Heart right ventricle (tissue), 16 donors: Measurements from ENCODE around the gene SIGLEC14. TPM values are rescaled to one million over a fixed set of nuclear protein-coding genes. Genes with fewer than 3 reads are reported as not detected.

Experiments
- ATAC-seq, 8 donors: fragments of 200-7000 bp; cut with Tn5 transposase; one replicate each; pipeline ENCODE4 v1.9.1; 2020; ENCODE audit warnings: mild to moderate bottlenecking in 8 of 8, moderate library complexity in 8 of 8, moderate number of reproducible peaks in 1 of 8
- DNase-seq, 2 donors: peaks; one replicate each; pipeline ENCODE4 v3.0.0-alpha.2; 2020
- H3K27ac ChIP-seq, 10 donors: fragments of 200-600 bp; sonication (generic) in 2 of 10; one replicate each; pipeline versions ENCODE4 v1.5.0 to v1.8.0; 2020 to 2022; ENCODE audit warnings: mild to moderate bottlenecking in 3 of 10
- H3K27me3 ChIP-seq, 7 donors: fragments of 200-600 bp; one replicate each; pipeline ENCODE4 v1.8.0; 2021 to 2022; ENCODE audit warnings: mild to moderate bottlenecking in 2 of 7
- H3K36me3 ChIP-seq, 9 donors: fragments of 200-600 bp; sonication (generic) in 1 of 9; one replicate each; pipeline versions ENCODE4 v1.5.0 to v1.8.0; 2020 to 2022; ENCODE audit warnings: mild to moderate bottlenecking in 2 of 9
- H3K4me1 ChIP-seq, 9 donors: fragments of 200-600 bp; sonication (generic) in 1 of 9; one replicate each; pipeline versions ENCODE4 v1.5.0 to v1.8.0; 2020 to 2022; ENCODE audit warnings: mild to moderate bottlenecking in 4 of 9
- H3K4me3 ChIP-seq, 10 donors: fragments of 200-600 bp; sonication (generic) in 2 of 10; one replicate each; pipeline versions ENCODE4 v1.5.0 to v1.8.0; 2020 to 2022; ENCODE audit warnings: mild to moderate bottlenecking in 7 of 10, moderate library complexity in 2 of 10
- H3K9me3 ChIP-seq, 11 donors: fragments of 200-600 bp in 10 of 11; sonication (generic) in 2 of 11; one replicate each; pipeline versions ENCODE4 v1.5.0 to v1.8.0; 2013 to 2022; ENCODE audit warnings: mild to moderate bottlenecking in 2 of 11, control low read depth in 1 of 11, moderate library complexity in 1 of 11
- CTCF ChIP-seq, 9 donors: fragments of 200-600 bp; sonication (generic) in 2 of 9; IDR thresholded peaks; one replicate each; pipeline versions ENCODE4 v1.5.0 to v1.8.0; 2021 to 2022; ENCODE audit warnings: antibody characterized with exemption in 9 of 9, mild to moderate bottlenecking in 5 of 9, moderate library complexity in 1 of 9
- WGBS, 2 donors: extraction: QIAGEN DNeasy Blood & Tissue Kit; methylation state at CpG; one replicate each; pipeline ENCODE4 v1.1.7; 2013; ENCODE audit warnings: inconsistent platforms in 1 of 2; 5-methylcytosine and 5-hydroxymethylcytosine counted together
- intact Hi-C, 10 donors: fragments of 100-400 bp; cut with DNase I; formaldehyde crosslinking; loops; one replicate each; pipeline versions ENCODE4 v1.11.1 to v1.14.2; 2022
- polyA plus RNA-seq, 2 donors: library from polyadenylated mRNA; stranded (reverse); fragments of 200-250 nt; gene quantifications; one replicate each; pipeline ENCODE4 v1.2.3, GENCODE V29; 2013
- total RNA-seq, 10 donors: library from RNA; stranded (reverse); fragmentation: NEBNext Ultra II Directional in 3 of 10; extraction: Animal tissue kit (Norgen Biotek cat#: 25700) in 3 of 10; gene quantifications; one replicate each; pipeline versions ENCODE4 v1.2.1 to v1.2.4, GENCODE V29; 2021 to 2023
- donor health status: Arrhythmogenic right ventricular cardiomyopathy.
- donor health status: ischemic (EF 13 %, LVEDD 7.1; RV severe dilation, severe dysfunction).
- donor health status: healthy with polysubstance abuse.
- donor health status: DM: no; HTN: yes; CAD: no.
- donor health status: DM: no; HTN: no; CAD: no.
- donor health status: ischemic (EF 25% LVEDD 6.9; RV normal size, moderate dysfunction).
- donor health status: ischemic (EF 25% LVEDD 5.7; RV mildly dilated, moderate dysfunction).
- donor health status: healthy.
- donor health status: DM: yes; HTN: yes; CAD: no.
- donor health status: Ischemic cardiomyopathy.
- donor health status: ischemic (EF 35%, LVEDD 5.7; RV mildly dilated, moderate dysfunction).
- donor health status: nonischemic (EF 11% LVEDD 7.7; RV severe dilation, severe dysfunction).
- donor health status: DM: yes; HTN: yes; CAD: no.
- donor health status: PGD.
- donor health status: ischemic (EF 29% LVEDD 5.4; RV normal size, mild dysfunction).
- donor health status: nonischemic (EF 23%, LVEDD 6.1; RV moderate dilation, normal function).

The SIGLEC14 gene
- total and polyA plus RNA-seq, 12 donors: 0.37 to 9.6 (median 1.2) TPM; not detected in 1

- ATAC-seq (no peak), DNase-seq (no peak)
- H3K4me1 ChIP-seq: no peaks in the 10 kb centered on the region
- no peak overlapping the region for H3K27ac ChIP-seq
- no peaks in the 10 kb centered on the region for H3K36me3 ChIP-seq
- H3K4me3 ChIP-seq: no peak overlapping the region
- 76 to 87% methylated on average over 3 of the region's 3 CpGs for WGBS, 2 donors
- TF ChIP-seq CTCF (IDR thresholded peaks at IDR 0.05): no peak
- H3K27me3 ChIP-seq: peaks cover 0 to 67% (median 18%) of the 10 kb centered on the region in 7 donors
- peaks cover 0 to 5% (median 0%) of the 10 kb centered on the region in 11 donors for H3K9me3 ChIP-seq
- intact Hi-C loops: loop anchor here in 3 of 10 donors (5.0 to 10.0 kb wide), 2 partner anchors 107 to 109 kb away; no protein-coding TSS in a partner anchor
These were observed 21.6 kb upstream of the SIGLEC14 start for GRCh38 chr19:51668216-51668615.

- no peak for ATAC-seq
- no peaks in the 10 kb centered on the region for H3K36me3 ChIP-seq
- WGBS, 2 donors: 55 to 68% methylated on average over 3 of the region's 3 CpGs
- TF ChIP-seq CTCF (IDR thresholded peaks at IDR 0.05): peak in 2 of 9 donors; percentile 9 to 16
- H3K27me3 ChIP-seq: peaks cover 0 to 70% (median 31%) of the 10 kb centered on the region in 7 donors
- no peak for DNase-seq
- peaks cover 0 to 5% (median 0%) of the 10 kb centered on the region in 11 donors for H3K9me3 ChIP-seq
- no peak overlapping the region for H3K27ac ChIP-seq
- H3K4me3 ChIP-seq: no peak overlapping the region
- H3K4me1 ChIP-seq: no peaks in the 10 kb centered on the region
- intact Hi-C loops: loop anchor here in 3 of 10 donors (5.0 to 10.0 kb wide), 2 partner anchors 110 to 112 kb away; no protein-coding TSS in a partner anchor
These were observed 18.4 kb upstream of the SIGLEC14 start for GRCh38 chr19:51664997-51665396.

DNA sequence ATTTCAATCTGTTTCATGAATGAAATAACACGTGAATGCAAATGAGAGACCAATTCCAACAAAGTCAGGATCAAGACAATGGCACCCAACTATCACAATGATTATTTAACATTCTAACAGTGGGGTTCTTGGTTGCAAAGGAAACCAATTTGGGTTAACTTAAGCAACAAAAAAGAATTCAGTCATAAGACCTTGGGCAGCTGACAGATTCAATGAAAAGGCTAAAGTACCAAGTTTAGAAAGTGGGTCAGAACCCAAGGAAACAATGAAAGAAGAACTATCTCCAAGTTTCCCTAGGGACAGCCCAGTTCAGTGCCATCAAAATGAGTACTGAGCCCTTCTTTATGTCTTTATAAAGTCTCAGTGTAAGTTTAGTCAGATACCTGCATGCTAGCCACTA, 17.5 kb upstream of the SIGLEC14 start:
- Histone ChIP-seq H3K27ac (no peak overlapping the region), H3K36me3 (no peaks in the 10 kb centered on the region), H3K4me1 (no peaks in the 10 kb centered on the region), H3K9me3 (peaks cover 0 to 5% (median 0%) of the 10 kb centered on the region in 11 donors), H3K4me3 (no peak overlapping the region), H3K27me3 (peaks cover 0 to 72% (median 31%) of the 10 kb centered on the region in 7 donors)
- WGBS, 2 donors: 22 to 23% methylated on average over 1 of the region's 1 CpG
- TF ChIP-seq CTCF (IDR thresholded peaks at IDR 0.05): no peak
- DNase-seq: no peak
- no peak for ATAC-seq
- intact Hi-C loops: loop anchor here in 2 of 10 donors (10.0 kb wide), 1 partner anchor 111 kb away; no protein-coding TSS in a partner anchor

DNA sequence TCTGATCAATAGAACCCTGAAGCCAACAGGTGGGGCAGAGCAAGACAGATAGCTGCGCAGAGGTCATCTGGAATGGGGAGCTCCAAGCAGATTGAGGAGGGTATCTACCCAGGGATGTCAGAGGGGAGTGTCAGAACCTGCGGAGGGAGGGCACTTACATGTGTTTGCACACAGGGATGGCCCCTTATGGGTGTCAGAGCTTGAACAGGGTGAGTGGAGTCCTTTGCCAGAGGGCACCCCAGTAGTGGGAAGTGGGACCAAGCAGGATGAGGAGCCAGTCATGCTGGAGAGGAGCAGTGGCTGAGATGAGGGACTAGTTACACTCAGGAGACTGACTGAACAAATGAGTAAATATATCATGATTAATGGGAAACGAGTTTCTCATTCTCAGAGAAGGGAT, 17.0 kb upstream of the SIGLEC14 start:
- peaks cover 0 to 72% (median 31%) of the 10 kb centered on the region in 7 donors for H3K27me3 ChIP-seq
- no peak overlapping the region for H3K4me3 ChIP-seq
- no peak overlapping the region for H3K27ac ChIP-seq
- no peaks in the 10 kb centered on the region for H3K36me3 ChIP-seq
- peaks cover 0 to 5% (median 0%) of the 10 kb centered on the region in 11 donors for H3K9me3 ChIP-seq
- intact Hi-C loops: loop anchor here in 2 of 10 donors (10.0 kb wide), 1 partner anchor 111 kb away; no protein-coding TSS in a partner anchor
- 51 to 59% methylated on average over 3 of the region's 3 CpGs for WGBS, 2 donors
- peaks cover 0 to 1% (median 0%) of the 10 kb centered on the region in 9 donors for H3K4me1 ChIP-seq
- ATAC-seq (no peak), DNase-seq (no peak)
- TF ChIP-seq CTCF (IDR thresholded peaks at IDR 0.05): no peak
